HEK293 (cell line): ENCODE results near the gene FAM81A.

Experiments
- GFI1B ChIP-seq: fragments of 450-650 bp; formaldehyde crosslinking; IDR thresholded peaks from 2 replicates; pipeline ENCODE4 v1.5.1; 2016; ENCODE audit warnings: missing biosample characterization, missing genetic modification characterization
- GLI2 ChIP-seq: fragments of 450-650 bp; formaldehyde crosslinking; IDR thresholded peaks from 2 replicates; pipeline ENCODE4; 2017; ENCODE audit warnings: missing biosample characterization, missing genetic modification characterization, low read depth, borderline replicate concordance
- REST ChIP-seq: fragments of 450-650 bp; formaldehyde crosslinking; IDR thresholded peaks from 2 replicates; pipeline ENCODE4 v1.5.1; 2016; ENCODE audit warnings: missing biosample characterization, missing genetic modification characterization
- TSHZ1 ChIP-seq: fragments of 450-650 bp; formaldehyde crosslinking; IDR thresholded peaks from 2 replicates; pipeline ENCODE4 v1.5.1; 2016; ENCODE audit warnings: missing biosample characterization, missing genetic modification characterization, borderline replicate concordance
- YY1 ChIP-seq: fragments of 450-650 bp; formaldehyde crosslinking; IDR thresholded peaks from 2 replicates; pipeline ENCODE4 v1.5.1; 2018; ENCODE audit warnings: missing biosample characterization, missing genetic modification characterization
- ZNF211 ChIP-seq: fragments of 450-650 bp; formaldehyde crosslinking; IDR thresholded peaks from 2 replicates; pipeline ENCODE4 v1.5.1; 2016; ENCODE audit warnings: low read depth, missing biosample characterization, missing genetic modification characterization
- ZNF341 ChIP-seq: fragments of 450-650 bp; formaldehyde crosslinking; IDR thresholded peaks from 2 replicates; pipeline ENCODE4; 2016; ENCODE audit warnings: low read depth, missing biosample characterization, missing genetic modification characterization
- ZNF473 ChIP-seq: fragments of 450-650 bp; formaldehyde crosslinking; IDR thresholded peaks from 2 replicates; pipeline ENCODE4 v1.5.1; 2017; ENCODE audit warnings: missing biosample characterization, missing genetic modification characterization
- ZNF549 ChIP-seq: fragments of 450-650 bp; IDR thresholded peaks from 2 replicates; pipeline ENCODE4 v1.5.1; 2018; ENCODE audit warnings: missing biosample characterization, missing genetic modification characterization, mild to moderate bottlenecking, inconsistent platforms, moderate library complexity
- ZNF670 ChIP-seq: fragments of 450-650 bp; formaldehyde crosslinking; IDR thresholded peaks from 2 replicates; pipeline ENCODE4 v1.5.1; 2016; ENCODE audit warnings: missing biosample characterization, missing genetic modification characterization, low read depth
- ZSCAN18 ChIP-seq: fragments of 450-650 bp; formaldehyde crosslinking; IDR thresholded peaks from 2 replicates; pipeline ENCODE4 v1.5.1; 2016; ENCODE audit warnings: missing biosample characterization, missing genetic modification characterization
- ZSCAN23 ChIP-seq: fragments of 450-650 bp; formaldehyde crosslinking; IDR thresholded peaks from 2 replicates; pipeline ENCODE4 v1.5.1; 2016; ENCODE audit warnings: missing biosample characterization, missing genetic modification characterization
- ZSCAN30 ChIP-seq: fragments of 450-650 bp; IDR thresholded peaks from 2 replicates; pipeline ENCODE4 v1.5.1; 2018; ENCODE audit warnings: missing biosample characterization, mild to moderate bottlenecking, missing genetic modification characterization, moderate library complexity
- TF ChIP-seq, protein P1 (sequence below): fragments of 450-650 bp; formaldehyde crosslinking; IDR thresholded peaks from 2 replicates; pipeline ENCODE4 v1.5.1; 2016; ENCODE audit warnings: missing biosample characterization, missing genetic modification characterization

DNA sequence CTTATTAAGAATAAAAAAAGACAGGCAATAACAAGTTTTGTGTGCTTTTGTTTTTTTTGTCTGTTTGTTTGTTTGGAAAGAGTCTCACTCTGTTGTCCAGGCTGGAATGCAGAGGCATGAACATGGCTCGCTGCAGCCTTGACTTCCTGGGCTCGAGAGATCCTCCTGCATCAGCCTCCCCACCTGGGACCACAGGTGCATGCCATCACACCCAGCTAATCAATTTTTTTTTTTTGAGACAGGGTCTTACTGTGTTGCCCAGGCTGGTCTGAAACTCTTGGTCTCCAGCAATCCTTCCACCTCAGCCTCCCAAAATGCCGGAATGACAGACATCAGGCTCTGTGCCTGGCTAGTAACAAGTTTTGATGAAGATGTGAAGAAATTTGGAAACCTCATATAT is 100.5 kb downstream of the FAM81A start:
- no peak for TF ChIP-seq ZSCAN30 (tag by site-specific recombination)
- TF ChIP-seq, protein P1, sequence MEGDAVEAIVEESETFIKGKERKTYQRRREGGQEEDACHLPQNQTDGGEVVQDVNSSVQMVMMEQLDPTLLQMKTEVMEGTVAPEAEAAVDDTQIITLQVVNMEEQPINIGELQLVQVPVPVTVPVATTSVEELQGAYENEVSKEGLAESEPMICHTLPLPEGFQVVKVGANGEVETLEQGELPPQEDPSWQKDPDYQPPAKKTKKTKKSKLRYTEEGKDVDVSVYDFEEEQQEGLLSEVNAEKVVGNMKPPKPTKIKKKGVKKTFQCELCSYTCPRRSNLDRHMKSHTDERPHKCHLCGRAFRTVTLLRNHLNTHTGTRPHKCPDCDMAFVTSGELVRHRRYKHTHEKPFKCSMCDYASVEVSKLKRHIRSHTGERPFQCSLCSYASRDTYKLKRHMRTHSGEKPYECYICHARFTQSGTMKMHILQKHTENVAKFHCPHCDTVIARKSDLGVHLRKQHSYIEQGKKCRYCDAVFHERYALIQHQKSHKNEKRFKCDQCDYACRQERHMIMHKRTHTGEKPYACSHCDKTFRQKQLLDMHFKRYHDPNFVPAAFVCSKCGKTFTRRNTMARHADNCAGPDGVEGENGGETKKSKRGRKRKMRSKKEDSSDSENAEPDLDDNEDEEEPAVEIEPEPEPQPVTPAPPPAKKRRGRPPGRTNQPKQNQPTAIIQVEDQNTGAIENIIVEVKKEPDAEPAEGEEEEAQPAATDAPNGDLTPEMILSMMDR (tag by site-specific recombination) = no peak
- TF ChIP-seq ZNF670 (tag by site-specific recombination) = no peak
- TF ChIP-seq TSHZ1 (tag by site-specific recombination) = no peak
- TF ChIP-seq ZSCAN23 (tag by site-specific recombination) = no peak
- TF ChIP-seq GFI1B (tag by site-specific recombination) = no peak
- TF ChIP-seq ZNF473 (tag by site-specific recombination) = no peak
- TF ChIP-seq REST (tag by site-specific recombination) = no peak
- no peak for TF ChIP-seq ZNF549 (tag by site-specific recombination)
- no peak for TF ChIP-seq ZNF341 (tag by site-specific recombination)
- TF ChIP-seq GLI2 = no peak
- no peak for TF ChIP-seq YY1 (tag by site-specific recombination)
- no peak for TF ChIP-seq ZSCAN18 (tag by site-specific recombination)
- TF ChIP-seq ZNF211 (tag by site-specific recombination) = no peak
